Embryonic facial prominence (tissue), 1 donor: ENCODE data around the gene ZP1.

Source experiments
- DNase-seq: peaks from one replicate; pipeline ENCODE4 v3.0.0-alpha.2; 2016; ENCODE audit errors: extremely low spot score

Gene ZP1

DNA sequence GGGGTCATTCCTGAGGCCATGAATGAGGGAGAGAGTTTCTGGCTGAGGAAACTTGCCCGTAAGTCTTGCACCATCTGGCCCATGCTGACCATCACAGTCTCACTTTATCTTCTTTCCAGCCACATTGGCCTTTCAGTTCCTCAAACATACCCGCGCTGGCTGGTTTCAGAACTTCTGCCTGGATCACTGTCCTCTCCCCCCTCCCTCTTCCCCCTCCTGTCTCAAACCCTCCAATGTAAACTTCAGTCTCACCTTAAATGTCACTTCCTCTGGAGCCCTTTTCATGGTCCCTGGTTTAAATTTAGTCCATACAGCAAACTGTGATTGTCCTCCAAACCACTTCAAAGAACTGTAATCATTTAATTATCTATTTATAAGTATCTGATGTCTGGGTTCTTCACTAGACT is 42.9 kb downstream of the ZP1 start:
- DNase-seq: no peak

DNA sequence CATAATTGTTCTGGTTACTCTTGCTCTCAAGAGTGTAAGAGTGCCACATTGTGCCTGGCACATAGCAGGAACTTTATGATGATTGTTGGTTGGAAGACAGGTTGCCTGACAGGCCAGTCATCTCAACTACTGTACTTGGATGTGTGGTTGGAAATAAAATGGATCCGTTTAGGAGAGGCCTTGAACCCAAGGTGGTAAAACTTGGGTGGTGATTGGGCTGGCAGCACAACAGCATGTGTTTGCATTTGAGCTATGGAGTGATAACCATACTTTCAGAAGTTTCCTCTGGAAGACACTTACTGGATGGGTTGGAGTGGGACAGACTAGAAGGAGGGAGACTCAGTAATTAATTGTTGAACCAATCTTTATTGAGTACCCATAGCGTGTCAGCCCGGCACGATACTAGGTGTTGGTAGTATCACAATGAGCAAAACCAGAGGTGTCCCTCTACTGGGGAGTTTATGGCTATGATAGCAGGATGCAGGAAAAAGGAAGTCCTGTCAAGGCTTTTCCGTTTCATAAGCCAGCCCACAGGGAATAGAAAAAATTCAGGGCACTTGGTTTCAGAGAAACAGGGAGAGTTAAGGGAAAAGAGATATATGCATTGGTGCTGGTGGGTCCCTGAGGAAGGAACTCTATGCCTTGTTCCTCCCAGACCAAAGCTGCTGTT is 43.5 kb downstream of the ZP1 start:
- DNase-seq: no peak

DNA sequence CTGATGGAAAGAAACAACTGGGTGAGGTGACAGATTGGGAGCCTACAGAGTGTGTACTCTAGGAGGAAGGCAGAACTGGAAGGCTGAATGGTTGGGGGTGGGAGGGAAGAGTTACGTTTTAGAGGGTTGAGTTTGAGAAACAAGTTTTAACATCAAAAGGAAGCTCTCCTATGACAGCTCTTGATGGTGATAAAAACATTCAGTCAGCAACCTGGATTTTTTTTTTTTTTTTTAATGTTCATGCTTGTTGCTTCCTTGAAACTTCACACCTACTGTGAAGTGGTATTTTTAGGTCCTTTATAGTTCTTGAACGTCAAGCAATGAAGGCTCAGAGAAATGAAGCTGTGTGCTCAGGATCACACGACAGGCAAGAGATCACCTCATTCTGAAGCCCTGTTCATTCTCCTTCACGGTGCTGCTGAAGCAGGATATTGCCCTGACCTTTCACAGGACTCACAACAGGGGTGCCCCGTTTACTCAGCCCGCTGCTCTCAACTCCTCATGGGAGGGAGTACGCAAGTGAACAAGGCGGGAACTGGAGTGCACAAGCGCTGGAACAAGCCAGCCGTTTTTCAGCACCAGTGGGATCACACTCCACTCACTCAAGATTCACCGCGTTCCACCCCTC is 45.0 kb downstream of the ZP1 start:
- DNase-seq: no peak

DNA sequence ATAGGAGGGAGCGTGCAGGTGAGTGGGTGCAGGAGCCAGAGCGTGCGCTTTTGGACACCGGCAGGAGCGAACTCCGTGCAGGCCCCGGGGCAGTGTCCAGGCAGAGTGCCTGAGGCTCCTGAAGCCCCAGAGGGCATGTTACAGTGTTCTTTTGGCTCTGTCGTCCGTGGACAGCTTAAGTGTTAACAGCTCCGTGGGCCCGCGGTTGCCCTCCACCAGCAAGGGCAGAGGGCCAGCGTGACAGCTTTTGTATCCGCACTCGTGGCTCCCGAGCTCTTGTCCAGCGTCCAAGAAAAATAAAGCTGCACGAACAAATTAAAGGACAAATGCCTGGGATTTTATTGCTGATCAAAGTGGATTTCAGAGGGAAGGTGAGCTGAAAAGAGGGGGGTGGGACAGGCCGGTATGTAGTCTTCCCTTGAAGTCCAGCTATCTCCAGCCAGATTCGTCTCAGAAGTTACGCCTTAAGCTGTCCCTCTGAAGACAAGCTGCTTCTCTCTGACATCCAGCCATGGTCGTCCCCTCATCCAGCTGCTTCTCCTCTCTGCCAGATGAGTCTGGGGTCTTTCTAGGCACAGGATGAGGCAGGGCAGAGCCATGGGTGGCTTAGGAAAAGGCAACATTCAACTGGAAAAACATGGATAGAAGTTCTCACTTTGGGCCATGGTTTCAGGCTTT is 45.6 kb downstream of the ZP1 start:
- DNase-seq: no peak

DNA sequence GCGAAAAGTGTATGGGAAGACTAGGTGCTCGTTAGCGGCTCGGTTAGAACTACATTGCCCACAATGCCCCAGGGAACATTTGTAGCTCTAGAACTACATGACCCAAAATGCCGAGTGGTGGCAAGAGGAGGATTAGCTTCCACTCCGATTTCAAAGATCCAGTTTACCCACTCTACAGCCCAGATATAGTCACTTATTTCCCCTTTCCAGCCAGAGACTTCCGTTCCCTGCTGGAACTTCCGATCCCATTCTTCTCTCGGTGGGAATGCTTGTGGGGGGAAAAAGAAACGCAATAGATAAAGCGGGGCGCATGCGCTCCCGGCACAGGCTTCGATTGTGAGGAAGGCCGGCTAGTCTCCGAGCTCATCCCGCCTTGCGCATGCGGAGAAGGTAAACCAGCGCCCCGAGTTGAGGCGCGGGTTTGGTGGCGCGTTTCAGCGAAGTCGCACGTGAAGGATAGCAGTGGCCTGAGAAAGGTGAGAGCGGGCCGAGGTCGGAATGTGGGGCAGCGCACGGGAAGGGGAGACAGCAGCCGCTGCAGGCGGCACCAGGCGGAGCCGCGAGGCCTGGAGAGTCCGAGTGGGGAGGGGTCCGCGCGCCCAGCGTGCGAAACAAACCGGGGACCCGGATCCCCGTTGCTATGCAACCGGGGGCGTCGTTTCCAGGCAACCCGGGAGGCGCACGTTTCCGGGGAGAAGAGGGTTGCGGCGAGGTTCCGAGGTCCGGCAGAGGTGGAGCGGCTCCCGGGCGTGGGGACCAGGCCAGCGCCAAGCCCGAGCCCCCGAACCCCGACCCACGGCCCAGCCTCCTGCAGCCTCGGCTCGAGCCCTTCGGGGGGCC is 46.7 kb downstream of the ZP1 start, which contains the start of gene TMEM109:
Gene TMEM109 (plus strand): TSS at position 366 of the 840 bp plus-strand sequence. CDS start 5,536 bp downstream, outside the sequence.
- DNase-seq: peak; percentile 90

DNA sequence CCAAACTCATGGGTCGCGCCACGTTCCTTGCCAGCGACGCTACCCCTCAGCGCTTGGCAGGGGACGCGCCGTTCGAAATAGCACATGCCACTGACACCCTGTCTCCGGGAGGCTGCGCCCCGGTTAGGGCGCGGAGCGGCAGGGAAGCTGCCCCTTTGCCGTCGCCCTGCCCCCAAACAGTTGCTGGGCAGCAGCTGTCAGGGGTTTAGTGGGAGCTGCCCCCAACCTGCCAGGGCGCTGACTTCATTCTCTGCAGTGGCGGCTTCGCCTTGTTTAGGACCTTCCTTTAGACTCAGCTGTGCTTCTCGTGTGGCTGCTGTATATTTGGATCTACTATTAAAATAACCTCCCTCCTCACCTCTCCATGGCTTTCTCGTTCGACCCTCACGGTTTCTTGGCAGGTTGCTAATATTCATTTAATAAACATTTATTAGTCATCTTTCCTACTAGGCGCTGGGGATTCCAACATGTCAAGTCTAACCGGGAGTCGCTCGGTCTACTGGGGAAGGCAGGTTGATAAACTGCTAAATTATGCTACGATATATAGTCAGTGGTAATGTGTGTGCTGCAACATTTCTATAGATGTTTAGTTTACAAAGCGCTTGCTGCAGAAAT is 47.4 kb downstream of the ZP1 start:
- DNase-seq: no peak

DNA sequence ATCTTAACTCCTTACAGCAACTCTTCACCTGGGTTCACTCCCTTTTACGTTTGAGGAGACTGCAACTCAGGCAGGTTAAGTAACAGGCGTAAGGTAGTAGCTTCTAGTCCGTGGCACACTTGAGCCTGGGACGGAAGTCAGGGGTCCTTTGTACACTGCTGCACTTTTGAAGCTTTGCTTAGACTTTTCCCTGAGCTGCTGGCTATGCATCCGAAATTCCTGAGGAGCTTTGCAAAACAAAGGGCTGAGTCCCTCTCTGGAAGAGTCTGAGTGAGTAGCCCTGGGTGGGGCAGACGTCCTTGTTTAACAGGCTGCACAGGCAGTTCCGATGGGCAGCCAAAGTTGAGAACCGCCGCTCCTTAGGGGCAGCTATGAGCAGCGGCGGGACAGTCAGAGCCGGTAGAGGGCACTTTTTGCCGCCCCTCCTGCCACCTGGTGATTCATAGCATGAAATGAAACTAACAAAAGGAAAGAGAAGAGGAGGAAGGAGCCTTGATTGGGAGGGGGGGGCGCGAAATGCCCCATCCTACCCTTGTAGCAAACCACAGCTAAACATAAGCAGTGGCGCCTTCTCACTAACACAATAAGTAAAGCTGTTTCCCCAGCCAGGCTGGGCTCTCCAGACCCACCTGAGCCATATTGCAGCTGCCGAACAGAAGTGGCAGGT is 48.0 kb downstream of the ZP1 start:
- DNase-seq: no peak

DNA sequence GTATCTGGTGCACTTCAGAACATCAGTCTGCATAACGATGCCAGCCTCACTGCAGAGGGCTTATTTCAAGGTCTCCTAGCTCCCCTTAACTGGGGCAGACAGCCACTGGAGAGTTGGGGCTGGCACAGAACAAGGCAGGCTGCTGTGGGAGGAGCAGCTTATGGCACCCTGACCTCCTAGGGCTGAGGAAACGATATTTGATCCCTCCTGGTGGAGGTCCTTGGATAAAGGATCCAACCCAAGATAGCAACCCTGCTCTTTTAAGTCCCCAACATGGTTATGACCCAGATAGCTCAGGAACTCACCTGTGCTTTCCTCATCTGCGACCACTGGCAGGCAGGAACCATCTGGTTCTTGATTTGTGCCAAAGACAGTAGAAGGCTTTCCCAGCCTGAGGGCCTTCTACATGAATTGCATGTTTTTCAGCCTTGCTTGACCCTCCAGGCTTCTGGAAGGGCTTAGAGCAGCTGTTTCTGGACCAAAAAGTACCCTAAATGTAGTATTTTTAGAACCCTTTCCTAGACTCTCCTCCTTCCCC is 49.4 kb downstream of the ZP1 start:
- no peak for DNase-seq

DNA sequence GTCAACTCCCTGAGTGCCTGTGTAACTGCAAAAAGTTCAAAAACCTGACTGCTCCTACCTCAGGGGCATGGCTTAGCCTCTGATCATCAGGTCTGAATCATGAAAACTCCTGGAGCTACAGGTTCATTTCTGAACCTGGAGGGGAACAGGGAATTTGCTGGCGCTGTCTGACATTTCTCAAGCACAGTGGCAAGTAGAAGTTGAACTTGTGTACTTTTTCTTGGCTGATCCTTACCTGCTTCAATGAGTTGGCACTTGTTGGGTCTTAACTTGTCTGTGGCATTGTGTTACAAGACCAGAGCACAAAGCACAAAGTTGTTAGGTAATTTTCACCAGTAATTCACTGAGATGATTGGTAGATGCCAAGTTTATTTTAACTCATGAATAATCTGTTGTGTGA is 49.9 kb downstream of the ZP1 start:
- DNase-seq: no peak

DNA sequence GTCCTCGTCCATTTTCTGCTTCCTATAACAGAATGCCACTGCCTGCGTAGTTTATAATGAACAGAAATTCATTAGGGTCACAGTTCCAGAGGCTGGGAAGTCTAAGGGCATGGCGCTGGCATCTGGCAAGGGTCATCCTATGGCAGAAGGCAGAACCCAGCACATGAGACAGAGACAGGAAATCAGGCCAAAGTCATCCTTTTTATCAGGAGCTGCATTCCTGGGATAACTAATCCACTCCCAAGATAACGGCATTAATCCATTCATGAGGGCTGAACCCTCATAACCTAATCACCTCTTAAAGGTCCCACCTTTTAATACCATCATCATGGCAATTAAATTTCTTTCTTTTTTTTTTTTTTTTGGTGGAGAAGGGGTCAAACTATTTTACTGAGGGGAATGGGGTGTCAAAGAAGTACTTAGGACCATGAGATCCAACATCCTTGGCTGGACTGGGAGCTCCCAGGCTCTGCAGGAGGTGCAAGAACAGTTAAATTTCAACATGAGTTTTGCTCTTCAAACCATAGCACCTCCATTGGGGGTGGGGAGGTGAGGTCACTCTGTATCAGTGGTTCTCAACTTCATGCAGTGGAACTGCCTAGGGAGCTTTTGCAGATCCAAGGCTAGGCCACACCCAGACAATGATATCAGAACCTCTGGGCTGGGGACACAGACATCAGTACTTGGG is 51.1 kb downstream of the ZP1 start:
- no peak for DNase-seq

DNA sequence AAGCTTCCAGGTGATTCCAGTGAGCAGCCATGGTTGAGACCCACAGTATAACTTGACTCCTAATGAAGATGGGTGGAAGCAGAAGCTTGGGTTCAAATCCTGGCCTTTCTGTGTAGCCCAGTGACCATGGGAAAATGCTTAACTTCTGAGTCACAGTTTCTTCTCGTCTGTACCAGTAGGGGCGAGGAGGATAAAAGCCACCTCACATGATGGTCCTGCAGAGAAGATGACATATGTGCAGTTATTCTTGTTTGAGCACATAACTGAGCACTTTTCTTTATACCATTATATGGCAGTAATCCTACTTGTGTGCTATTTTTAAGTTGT is 51.6 kb downstream of the ZP1 start:
- no peak for DNase-seq

DNA sequence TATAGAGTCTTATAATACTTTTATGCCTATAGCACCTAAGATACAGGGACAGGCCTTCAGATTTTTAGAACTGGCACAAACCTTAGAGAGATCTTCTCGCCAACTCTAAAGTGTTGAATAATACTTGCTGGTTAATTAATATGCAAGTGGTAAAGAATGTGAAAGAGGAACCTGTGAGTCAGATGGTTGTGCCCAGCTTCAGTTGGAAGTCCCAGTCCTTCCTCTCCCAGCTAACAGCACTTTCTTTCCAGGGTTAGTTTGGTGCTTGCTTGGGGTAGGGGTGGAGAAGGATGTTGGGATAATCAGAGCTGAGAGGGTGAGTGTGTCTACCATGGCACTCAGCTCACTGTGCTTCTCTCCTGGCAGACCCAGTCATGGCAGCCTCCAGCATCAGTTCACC is 52.0 kb downstream of the ZP1 start:
- no peak for DNase-seq

DNA sequence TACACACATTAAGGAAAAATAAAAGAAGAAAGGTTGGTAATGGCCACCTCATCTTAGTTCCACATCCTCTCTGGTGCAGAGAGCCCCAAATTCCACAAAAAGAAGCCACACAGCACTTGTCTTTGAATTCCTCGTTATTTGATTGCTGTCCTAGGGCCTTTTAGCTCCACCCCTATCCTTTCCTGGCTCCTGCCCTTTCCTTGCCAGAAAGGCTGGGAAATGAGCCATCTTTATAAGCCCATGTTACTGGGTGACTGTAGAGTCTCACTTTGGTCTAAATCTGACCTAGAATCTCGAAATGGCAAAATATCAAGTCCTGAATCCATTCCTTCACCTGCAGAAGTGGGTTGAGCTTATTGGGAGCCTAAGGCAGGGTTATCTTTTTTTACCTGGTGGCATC is 52.6 kb downstream of the ZP1 start:
- DNase-seq: no peak

DNA sequence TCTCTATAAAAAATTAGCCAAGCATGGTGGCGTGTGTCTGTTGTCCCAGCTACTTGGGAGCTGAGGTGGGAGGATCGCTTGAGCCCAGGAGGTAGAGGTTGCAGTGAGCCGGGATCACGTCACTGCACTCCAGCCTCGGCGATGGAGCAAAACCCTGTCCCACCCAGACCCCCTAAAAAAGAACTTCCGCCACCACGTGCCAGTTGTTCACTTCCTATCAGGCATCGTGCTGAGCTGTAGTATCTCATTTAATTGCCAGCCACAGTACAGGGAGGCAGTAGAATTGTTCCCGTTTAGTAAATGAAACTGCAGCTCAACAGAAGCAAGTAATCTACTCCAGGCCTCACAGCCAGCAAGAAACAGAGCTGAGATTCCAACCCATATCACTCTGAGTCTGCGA is 53.9 kb downstream of the ZP1 start:
- DNase-seq: no peak

DNA sequence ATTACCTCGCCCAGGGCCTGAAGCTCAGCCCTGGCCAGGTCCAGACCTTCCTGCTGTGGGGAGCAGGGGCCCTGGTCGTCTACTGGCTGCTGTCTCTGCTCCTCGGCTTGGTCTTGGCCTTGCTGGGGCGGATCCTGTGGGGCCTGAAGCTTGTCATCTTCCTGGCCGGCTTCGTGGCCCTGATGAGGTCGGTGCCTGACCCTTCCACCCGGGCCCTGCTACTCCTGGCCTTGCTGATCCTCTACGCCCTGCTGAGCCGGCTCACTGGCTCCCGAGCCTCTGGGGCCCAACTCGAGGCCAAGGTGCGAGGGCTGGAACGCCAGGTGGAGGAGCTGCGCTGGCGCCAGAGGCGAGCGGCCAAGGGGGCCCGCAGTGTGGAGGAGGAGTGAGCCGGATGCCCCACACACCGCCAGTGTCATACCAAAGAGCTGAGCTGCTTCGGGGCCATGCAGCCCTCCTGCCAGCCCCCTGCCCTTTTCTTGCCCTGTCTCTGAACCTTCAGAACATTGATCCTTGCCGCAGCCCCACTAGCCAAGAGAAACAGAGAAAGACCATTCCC is 54.5 kb downstream of the ZP1 start:
- no peak for DNase-seq

DNA sequence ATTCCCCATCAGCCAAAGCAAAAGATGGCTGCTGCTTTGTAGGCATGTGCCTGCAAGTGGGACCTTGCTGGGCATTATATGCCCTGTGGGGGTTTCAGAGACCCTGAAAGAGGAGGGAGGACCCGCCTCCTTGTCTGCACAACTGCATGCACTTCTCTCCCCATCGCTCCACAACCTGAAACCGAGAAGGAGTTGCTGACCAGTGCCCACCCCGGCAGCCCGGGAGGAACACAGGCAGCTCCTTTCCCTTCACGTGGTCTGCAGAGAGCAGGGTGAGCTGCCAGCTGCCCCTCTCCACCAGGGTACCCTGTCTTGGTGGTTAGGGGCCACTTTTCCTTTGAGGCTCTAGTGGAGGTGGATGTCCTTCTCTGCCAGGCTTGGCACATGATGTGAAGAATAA is 55.6 kb downstream of the ZP1 start:
- DNase-seq: no peak

DNA sequence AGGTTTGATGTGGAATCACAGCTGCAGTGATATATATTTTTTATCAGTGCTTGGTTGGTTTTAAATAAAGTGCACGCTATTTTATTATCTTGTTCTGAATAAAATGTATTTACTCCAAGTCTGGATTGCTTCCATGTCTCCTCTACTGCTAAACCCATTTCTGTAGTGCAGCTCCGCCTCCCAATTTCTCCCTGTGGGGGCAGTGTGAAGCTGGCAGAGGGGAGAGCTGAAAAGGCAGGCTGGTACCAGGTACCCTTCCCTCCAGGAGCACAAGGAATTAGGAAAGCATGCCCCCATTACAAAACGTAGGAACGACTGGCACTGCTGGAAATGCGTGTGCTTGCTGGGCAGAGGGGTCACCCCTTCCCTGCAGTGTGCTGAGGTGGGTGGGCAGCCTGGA is 56.0 kb downstream of the ZP1 start:
- DNase-seq: no peak

DNA sequence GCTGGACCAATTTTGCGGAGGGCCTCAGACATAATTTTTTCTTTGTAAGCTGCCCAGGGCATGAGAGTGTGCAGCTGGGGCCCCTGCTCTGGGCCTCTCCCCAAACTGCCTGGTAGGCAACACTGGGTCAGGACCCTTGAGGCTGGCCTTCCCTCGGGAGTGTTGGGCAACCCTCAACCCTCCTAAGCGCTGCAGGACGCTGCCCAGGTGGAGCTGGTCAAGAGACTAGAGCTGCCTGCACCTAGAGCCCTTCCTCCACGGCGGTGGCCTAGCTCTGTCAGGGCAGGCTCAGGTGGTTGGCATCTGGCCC is 56.4 kb downstream of the ZP1 start:
- DNase-seq: no peak

DNA sequence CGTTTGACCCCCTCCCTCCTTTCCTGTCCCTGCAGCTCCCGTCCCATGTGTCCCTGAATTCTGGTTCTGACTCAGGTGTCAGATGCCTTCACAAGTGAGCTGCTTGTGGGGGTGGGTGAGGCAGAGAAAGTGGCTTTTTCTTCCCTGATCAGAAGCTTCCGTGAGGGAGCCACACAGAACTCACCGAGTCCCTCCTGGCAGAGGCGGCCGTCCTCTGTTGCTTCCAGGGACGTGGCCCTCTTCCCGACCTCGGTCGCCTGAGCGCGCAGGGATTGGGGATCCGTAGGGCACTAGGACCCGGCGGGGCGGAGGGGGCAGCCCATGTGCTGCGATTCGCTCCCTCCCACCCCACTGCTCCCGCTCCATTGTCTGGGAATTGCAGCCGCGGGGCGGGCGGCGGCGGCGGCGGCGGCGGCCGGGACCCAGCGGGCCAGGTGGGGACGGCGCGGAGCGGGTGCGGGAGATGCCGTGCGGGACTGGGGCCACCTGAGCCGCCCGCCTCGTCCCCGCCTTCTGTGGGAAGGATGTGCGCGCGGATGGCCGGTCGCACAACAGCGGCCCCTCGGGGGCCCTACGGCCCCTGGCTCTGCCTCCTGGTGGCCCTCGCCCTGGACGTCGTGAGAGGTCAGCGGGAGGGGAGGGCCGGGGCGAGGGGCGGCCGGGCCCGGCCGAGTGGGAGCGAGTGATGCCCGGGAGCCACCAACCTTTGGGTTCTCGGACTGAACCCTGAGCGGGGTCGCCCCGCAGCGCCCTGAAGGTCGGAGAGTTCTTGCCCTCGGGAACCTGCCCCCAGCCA is 57.0 kb downstream of the ZP1 start, which contains the start of gene TMEM132A:
Gene TMEM132A (plus strand): TSS at position 351 of the 796 bp plus-strand sequence. CDS start 174 bp downstream, at position 525.
- DNase-seq: peak; percentile 51
